Neural crest cell (in vitro differentiated cells): ENCODE results near the gene ASPM. TPM values are rescaled to one million over a fixed set of nuclear protein-coding genes. Genes with fewer than 3 reads are reported as not detected.

ENCODE experiments used
- DNase-seq: peaks from one replicate; pipeline ENCODE4 v3.0.0; 2021; ENCODE audit warnings: low read depth, mixed read lengths, low spot score
- H3K27ac Mint-ChIP-seq: one replicate; pipeline ENCODE4 v1.8.0; 2021; ENCODE audit warnings: mild to moderate bottlenecking, mixed read lengths; ENCODE audit not compliant: unreplicated experiment
- H3K27me3 Mint-ChIP-seq: 2 replicates; pipeline ENCODE4 v1.8.0; 2021; ENCODE audit warnings: low read depth, mild to moderate bottlenecking, mixed read lengths
- H3K36me3 Mint-ChIP-seq: 2 replicates; pipeline ENCODE4 v1.8.0; 2021; ENCODE audit warnings: low read depth, mild to moderate bottlenecking, mixed read lengths
- H3K4me1 Mint-ChIP-seq: 2 replicates; pipeline ENCODE4 v1.8.0; 2021; ENCODE audit warnings: mixed read lengths
- H3K4me3 Mint-ChIP-seq: one replicate; pipeline ENCODE4 v1.8.0; 2021; ENCODE audit warnings: mild to moderate bottlenecking, mixed read lengths
- H3K9me3 Mint-ChIP-seq: 2 replicates; pipeline ENCODE4 v1.8.0; 2021; ENCODE audit warnings: mixed read lengths
- CTCF ChIP-seq: fragments of 200-600 bp; sonication (generic); conservative IDR thresholded peaks from 2 replicates; pipeline ENCODE4 v1.5.0; 2021; ENCODE audit warnings: antibody characterized with exemption, mild to moderate bottlenecking
- total RNA-seq: library from RNA; stranded (reverse); gene quantifications from 2 replicates; pipeline ENCODE4 v1.2.1, GENCODE V29; 2021

Gene ASPM
- total RNA-seq, 1 donor from 2014 or later = 53.3 TPM

GRCh38 chr1:197081117-197081753 lies 65.2 kb downstream of the ASPM start:
- peaks cover 58% of the 10 kb centered on the region for H3K36me3 Mint-ChIP-seq
- no peaks in the 10 kb centered on the region for H3K4me1 Mint-ChIP-seq
- no peak overlapping the region for H3K27ac Mint-ChIP-seq
- H3K27me3 Mint-ChIP-seq = no peaks in the 10 kb centered on the region
- no peak overlapping the region for H3K4me3 Mint-ChIP-seq
- peaks cover 22% of the 10 kb centered on the region for H3K9me3 Mint-ChIP-seq
- no peak for DNase-seq
- TF ChIP-seq CTCF = no peak

GRCh38 chr1:197080323-197080722 lies 66.1 kb downstream of the ASPM start:
- no peak for TF ChIP-seq CTCF
- Mint-ChIP-seq H3K27me3 (no peaks in the 10 kb centered on the region), H3K36me3 (peaks cover 51% of the 10 kb centered on the region), H3K4me3 (no peak overlapping the region), H3K4me1 (no peaks in the 10 kb centered on the region), H3K9me3 (peaks cover 22% of the 10 kb centered on the region), H3K27ac (no peak overlapping the region)
- no peak for DNase-seq

- H3K4me1 Mint-ChIP-seq = no peaks in the 10 kb centered on the region
- H3K36me3 Mint-ChIP-seq = peaks cover 18% of the 10 kb centered on the region
- TF ChIP-seq CTCF = no peak
- H3K27me3 Mint-ChIP-seq = no peaks in the 10 kb centered on the region
- no peak for DNase-seq
- peaks cover 11% of the 10 kb centered on the region for H3K9me3 Mint-ChIP-seq
- H3K27ac Mint-ChIP-seq = no peak overlapping the region
- no peak overlapping the region for H3K4me3 Mint-ChIP-seq
Observed at GRCh38 chr1:197076585-197076984, 69.9 kb downstream of the ASPM start.

GRCh38 chr1:197073978-197074377 lies 72.5 kb downstream of the ASPM start:
- Mint-ChIP-seq H3K27me3 (no peaks in the 10 kb centered on the region), H3K4me3 (no peak overlapping the region), H3K9me3 (peaks cover 2% of the 10 kb centered on the region), H3K27ac (no peak overlapping the region), H3K4me1 (no peaks in the 10 kb centered on the region), H3K36me3 (peaks cover 2% of the 10 kb centered on the region)
- TF ChIP-seq CTCF = no peak
- no peak for DNase-seq

DNA sequence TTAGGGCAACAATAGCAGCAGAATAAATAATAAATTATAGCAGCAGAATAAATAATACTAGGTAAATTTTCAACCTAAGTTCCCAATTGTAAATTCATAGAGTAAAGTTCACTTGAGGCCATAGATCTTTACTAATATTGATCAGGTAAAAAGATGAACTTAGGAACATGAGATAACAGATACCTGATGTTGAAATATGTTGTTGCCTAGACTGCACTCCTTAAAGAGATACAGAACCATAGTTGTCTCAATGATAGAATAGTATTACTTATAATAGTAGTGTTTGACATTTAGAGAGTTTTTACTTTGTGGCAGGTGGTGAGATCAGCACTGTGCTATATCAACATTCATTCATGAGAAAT lies 79.0 kb downstream of the ASPM start:
- TF ChIP-seq CTCF = no peak
- H3K4me3 Mint-ChIP-seq = no peak overlapping the region
- no peaks in the 10 kb centered on the region for H3K27me3 Mint-ChIP-seq
- peaks cover 3% of the 10 kb centered on the region for H3K9me3 Mint-ChIP-seq
- no peaks in the 10 kb centered on the region for H3K4me1 Mint-ChIP-seq
- no peak for DNase-seq
- no peak overlapping the region for H3K27ac Mint-ChIP-seq
- no peaks in the 10 kb centered on the region for H3K36me3 Mint-ChIP-seq
